GM12891 (cell line): ENCODE results near the gene GALNT7.

Experiments
- PAX5 ChIP-seq: IDR thresholded peaks from 2 replicates; pipeline ENCODE4 v1.6.1; 2011; ENCODE audit warnings: low read length, moderate library complexity, mild to moderate bottlenecking; ENCODE audit not compliant: insufficient read depth, severe bottlenecking
- POLR2A ChIP-seq: IDR thresholded peaks from 2 replicates; pipeline ENCODE4 v1.6.1; 2011; ENCODE audit warnings: low read depth, low read length, control low read depth
- POLR2AphosphoS5 ChIP-seq: IDR thresholded peaks from 2 replicates; pipeline ENCODE4 v1.6.1; 2011; ENCODE audit warnings: low read depth, low read length, control low read depth
- POU2F2 ChIP-seq: IDR thresholded peaks from 2 replicates; pipeline ENCODE4 v1.6.1; 2011; ENCODE audit warnings: low read depth, mild to moderate bottlenecking, control low read depth, low read length, moderate library complexity
- SPI1 ChIP-seq: IDR thresholded peaks from 2 replicates; pipeline ENCODE4 v1.6.1; 2011; ENCODE audit warnings: low read depth, low read length, control low read depth
- TAF1 ChIP-seq: IDR thresholded peaks from 2 replicates; pipeline ENCODE4 v1.6.1; 2011; ENCODE audit warnings: low read depth, low read length, control low read depth

- TF ChIP-seq POLR2A = no peak
- no peak for TF ChIP-seq POLR2AphosphoS5
- no peak for TF ChIP-seq TAF1
- TF ChIP-seq POU2F2 = no peak
- TF ChIP-seq SPI1 = no peak
- no peak for TF ChIP-seq PAX5
Measured at GRCh38 chr4:173343832-173344397, 175.3 kb downstream of the GALNT7 start.
